HL-60 (cell line): ENCODE measurements around the gene MYNN.

Experiments used
- DNase-seq, 2 experiments: peaks; one replicate each; pipeline ENCODE4 v3.0.0-alpha.2; 2010 to 2020; ENCODE audit warnings: low read depth in 1 of 2, low spot score in 1 of 2
- H3K27ac ChIP-seq: fragments of 250-450 bp; sonication (Bioruptor Pico); replicated peaks from 2 replicates; pipeline ENCODE4 v1.5.1; 2020; ENCODE audit warnings: mild to moderate bottlenecking, moderate library complexity
- H3K27me3 ChIP-seq: fragments of 250-450 bp; sonication (Bioruptor Pico); 2 replicates; pipeline ENCODE4 v1.5.1; 2021; ENCODE audit warnings: mild to moderate bottlenecking, moderate library complexity; ENCODE audit not compliant: insufficient read depth, poor library complexity, severe bottlenecking
- H3K4me3 ChIP-seq: replicated peaks from 2 replicates; pipeline ENCODE4 v1.5.1; 2011; ENCODE audit warnings: mild to moderate bottlenecking, control low read depth, low read length; ENCODE audit not compliant: insufficient read depth
- CTCF ChIP-seq: IDR thresholded peaks from one replicate; pipeline ENCODE4 v1.5.1; 2011; ENCODE audit warnings: low read length, control low read depth, inconsistent platforms; ENCODE audit not compliant: insufficient read depth
- GABPA ChIP-seq: IDR thresholded peaks from 2 replicates; pipeline ENCODE4 v1.6.1; 2012; ENCODE audit warnings: low read depth
- POLR2AphosphoS5 ChIP-seq: IDR thresholded peaks from 2 replicates; pipeline ENCODE4 v1.6.1; 2012; ENCODE audit warnings: low read depth
- REST ChIP-seq: IDR thresholded peaks from 2 replicates; pipeline ENCODE4 v1.6.1; 2012; ENCODE audit warnings: low read depth; ENCODE audit not compliant: insufficient replicate concordance
- SPI1 ChIP-seq: IDR thresholded peaks from 2 replicates; pipeline ENCODE4 v1.6.1; 2012; ENCODE audit warnings: low read depth, mild to moderate bottlenecking, borderline replicate concordance

The MYNN gene

GRCh38 chr3:169758359-169758994, 14.7 kb upstream of the MYNN start:
- Histone ChIP-seq H3K4me3 (no peak overlapping the region), H3K27ac (no peak overlapping the region), H3K27me3 (no peaks in the 10 kb centered on the region)
- TF ChIP-seq GABPA, result no peak
- TF ChIP-seq POLR2AphosphoS5, result no peak
- TF ChIP-seq CTCF, result no peak
- no peak for TF ChIP-seq REST
- TF ChIP-seq SPI1, result no peak
- no peak for DNase-seq

- no peak overlapping the region for H3K27ac ChIP-seq
- TF ChIP-seq SPI1 (no peak), CTCF (no peak), POLR2AphosphoS5 (no peak)
- DNase-seq, result no peak
- no peak overlapping the region for H3K4me3 ChIP-seq
- no peaks in the 10 kb centered on the region for H3K27me3 ChIP-seq
These were observed 13.9 kb upstream of the MYNN start for GRCh38 chr3:169759256-169759655.

DNA sequence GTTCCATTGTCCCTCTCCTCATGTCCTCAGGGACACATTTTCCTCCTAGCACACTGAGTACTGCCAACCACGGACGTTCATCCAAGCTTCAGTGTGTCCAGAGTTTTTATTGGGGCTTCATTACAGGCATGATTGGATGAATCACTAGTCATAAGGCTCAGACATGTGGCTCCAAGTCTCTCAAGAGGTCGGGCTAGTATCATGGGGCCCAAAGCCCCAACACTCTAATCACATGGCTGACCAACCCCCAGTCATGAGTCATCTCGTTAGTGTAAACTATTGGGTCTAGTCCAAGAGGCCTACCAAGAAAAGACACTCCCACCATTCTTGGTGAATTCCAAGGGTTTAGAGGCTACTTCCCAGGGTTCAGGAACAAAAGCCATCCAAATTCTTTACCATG, 12.7 kb upstream of the MYNN start:
- Histone ChIP-seq H3K27ac (no peak overlapping the region), H3K4me3 (no peak overlapping the region), H3K27me3 (no peaks in the 10 kb centered on the region)
- TF ChIP-seq CTCF (no peak), REST (no peak), SPI1 (no peak), GABPA (no peak), POLR2AphosphoS5 (no peak)
- DNase-seq, result no peak

DNA sequence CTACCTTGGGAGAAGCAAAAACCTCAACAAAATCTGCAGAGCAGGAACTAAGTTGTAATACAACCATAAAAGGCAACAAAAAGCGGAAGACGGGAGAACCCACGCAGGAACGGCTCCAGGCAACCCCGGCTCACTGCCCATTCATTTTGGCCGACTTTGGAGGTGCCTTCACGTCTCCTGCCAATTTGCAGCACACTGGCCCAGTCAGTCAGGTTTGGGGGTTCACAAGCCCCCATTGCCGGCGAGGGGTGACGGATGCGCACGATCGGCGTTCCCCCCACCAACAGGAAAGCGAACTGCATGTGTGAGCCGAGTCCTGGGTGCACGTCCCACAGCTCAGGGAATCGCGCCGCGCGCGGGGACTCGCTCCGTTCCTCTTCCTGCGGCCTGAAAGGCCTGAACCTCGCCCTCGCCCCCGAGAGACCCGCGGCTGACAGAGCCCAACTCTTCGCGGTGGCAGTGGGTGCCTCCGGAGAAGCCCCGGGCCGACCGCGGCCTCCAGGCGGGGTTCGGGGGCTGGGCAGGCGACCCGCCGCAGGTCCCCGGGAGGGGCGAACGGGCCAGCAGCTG, 8.8 kb upstream of the MYNN start:
- DNase-seq, result peak in 1 of 2 experiments; percentile 85
- Histone ChIP-seq H3K27me3 (no peaks in the 10 kb centered on the region), H3K4me3 (peak overlapping the region; percentile 55), H3K27ac (peak overlapping the region; percentile 89)
- TF ChIP-seq CTCF (no peak), POLR2AphosphoS5 (peak; percentile 77), REST (peak; percentile 49), SPI1 (peak; percentile 90), GABPA (no peak)
